HepG2 (cell line): Measurements from ENCODE around the gene BICDL1. TPM values are rescaled to one million over a fixed set of nuclear protein-coding genes. Genes with fewer than 3 reads are reported as not detected.

Source experiments
- ATAC-seq: fragments of 200-7000 bp; cut with Tn5 transposase; 3 replicates; pipeline ENCODE4 v1.9.1; 2020; ENCODE audit warnings: mild to moderate bottlenecking, moderate library complexity
- BruUV-seq: library from RNA; stranded (reverse); fragments of 400-500 nt; replicated peaks from 2 replicates; lab custom pipeline; 2021; lab: Mats Ljungman, UMichigan
- CTCF ChIA-PET: fragments of 300-600 bp; formaldehyde crosslinking; extraction: SDS; loops from one replicate; lab custom pipeline; 2021; ENCODE audit warnings: low total read pairs, inconsistent platforms, low intra/inter-chr PET ratio; lab: Yijun Ruan, JAX
- POLR2A ChIA-PET: fragments of 350-600 bp; sonication (Branson Sonifier 250); formaldehyde crosslinking; loops from one replicate; lab custom pipeline; 2020; ENCODE audit warnings: antibody characterized with exemption, inconsistent platforms; lab: Yijun Ruan, JAX
- DNase-seq: peaks from one replicate; pipeline ENCODE4 v3.0.0-alpha.2; 2015; ENCODE audit warnings: low spot score
- FAIRE-seq: peaks from 3 replicates; lab custom pipeline; 2011; peaks lifted over from hg19 to GRCh38; lab: Jason Lieb, UNC
- H2AFZ ChIP-seq: one replicate; pipeline ENCODE4 v1.6.1; 2011; ENCODE audit warnings: low read length, inconsistent platforms
- H3K27ac ChIP-seq: fragments of 300-600 bp; 3 replicates; pipeline ENCODE4 v1.8.0; 2011; ENCODE audit warnings: mixed run types, mild to moderate bottlenecking, mixed read lengths, low read length, inconsistent platforms; ENCODE audit not compliant: insufficient read depth; ENCODE audit errors: extremely low read length
- H3K27me3 ChIP-seq, 2 experiments: fragments of 200-600 bp in 1 of 2; 2 replicates in 1 of 2; 3 replicates in 1 of 2; pipeline versions ENCODE4 v1.6.0 to v1.8.0; 2011; ENCODE audit warnings: low read length in 2 of 2, mild to moderate bottlenecking in 2 of 2, moderate library complexity in 2 of 2, inconsistent platforms in 1 of 2; ENCODE audit not compliant: insufficient read depth in 2 of 2, control insufficient read depth in 1 of 2
- H3K36me3 ChIP-seq, 2 experiments: fragments of 200-600 bp in 1 of 2; replicated peaks in 1 of 2; 2 replicates in 1 of 2; 3 replicates in 1 of 2; pipeline versions ENCODE4 v1.5.1 to v1.8.0; 2011; ENCODE audit warnings: low read length in 2 of 2, inconsistent platforms in 1 of 2; ENCODE audit not compliant: insufficient read depth in 2 of 2, control insufficient read depth in 1 of 2
- H3K4me1 ChIP-seq: 2 replicates; pipeline ENCODE4 v1.5.1; 2012; ENCODE audit warnings: low read length, inconsistent platforms; ENCODE audit not compliant: insufficient read depth
- H3K4me2 ChIP-seq: 2 replicates; pipeline ENCODE4 v1.6.0; 2011; ENCODE audit warnings: low read depth, low read length, inconsistent platforms
- H3K4me3 ChIP-seq, 3 experiments: fragments of 200-600 bp in 1 of 3; sonication (generic), shearing (Covaris generic) in 1 of 3; replicated peaks in 1 of 3; 2 replicates each; pipeline ENCODE4 v1.5.1; 2011 to 2016; ENCODE audit warnings: low read length in 3 of 3, inconsistent platforms in 2 of 3, low read depth in 2 of 3, mild to moderate bottlenecking in 2 of 3, control low read depth in 1 of 3, mixed read lengths in 1 of 3; ENCODE audit not compliant: insufficient read depth in 1 of 3
- H3K79me2 ChIP-seq: one replicate; pipeline ENCODE4 v1.6.1; 2011; ENCODE audit warnings: low read length, inconsistent platforms; ENCODE audit not compliant: insufficient read depth
- H3K9ac ChIP-seq: 2 replicates; pipeline ENCODE4 v1.6.0; 2011; ENCODE audit warnings: mild to moderate bottlenecking, low read depth, low read length, inconsistent platforms; ENCODE audit not compliant: insufficient read depth
- H3K9me3 ChIP-seq: 2 replicates; pipeline ENCODE4 v1.5.1; 2012; ENCODE audit warnings: mild to moderate bottlenecking, low read length
- H4K20me1 ChIP-seq: 2 replicates; pipeline ENCODE4 v1.6.0; 2011; ENCODE audit warnings: inconsistent platforms, mild to moderate bottlenecking, low read length, moderate library complexity; ENCODE audit not compliant: insufficient read depth
- ZNF234 ChIP-seq: sonication (generic); formaldehyde crosslinking; conservative IDR thresholded peaks from 2 replicates; pipeline ENCODE4 v1.5.1; 2020; ENCODE audit warnings: mild to moderate bottlenecking, missing genetic modification reagents
- WGBS: methylation state at CpG from one replicate; pipeline ENCODE4 v1.1.6; 2017; ENCODE audit warnings: low lambda C conversion rate; 5-methylcytosine and 5-hydroxymethylcytosine counted together
- in situ Hi-C: cut with HindIII; loops from 2 replicates; pipeline ENCODE4 v1.10.0; 2017; ENCODE audit warnings: low pct_unique_long_range_greater_than_20kb; ENCODE audit not compliant: extremely low pct_ligation_motif_present
- intact Hi-C: fragments of 100-400 bp; cut with micrococcal nuclease; formaldehyde crosslinking; loops from one replicate; pipeline ENCODE4 v1.10.0; 2022; ENCODE audit not compliant: unreplicated experiment
- polyA plus RNA-seq, 8 experiments: library from polyadenylated mRNA; depleted of rRNA in 3 of 8; stranded (reverse) in 7 of 8; unstranded in 1 of 8; fragments of >200 nt; fragmentation: Illumina TruSeq in 4 of 8; extraction: Trizol in 4 of 8; gene quantifications; 2 replicates each; pipeline versions ENCODE4 v1.2.1 to v1.2.3, GENCODE V29; 2011 to 2016; ENCODE audit warnings: low read depth in 4 of 8, missing spikeins in 1 of 8, mixed read lengths in 1 of 8; ENCODE audit not compliant: insufficient read depth in 1 of 8
- total RNA-seq, 5 experiments: library from RNA; depleted of rRNA; stranded (reverse); fragments of >200 nt; fragmentation: Illumina TruSeq; extraction: Trizol; gene quantifications; 2 replicates each; pipeline ENCODE4 v1.2.3, GENCODE V29; 2016; ENCODE audit warnings: low read depth in 1 of 5
- TF ChIP-seq, protein P1 (sequence below): sonication (generic); formaldehyde crosslinking; IDR thresholded peaks from 2 replicates; pipeline ENCODE4 v1.5.1; 2020; ENCODE audit warnings: mild to moderate bottlenecking, missing genetic modification reagents, moderate library complexity

Gene BICDL1
- total and polyA plus RNA-seq, 2 of the 13 experiments (the other 11 are each of a cell fraction or from before 2014, with no cell fraction given) = 3.6 to 9.7 TPM

DNA sequence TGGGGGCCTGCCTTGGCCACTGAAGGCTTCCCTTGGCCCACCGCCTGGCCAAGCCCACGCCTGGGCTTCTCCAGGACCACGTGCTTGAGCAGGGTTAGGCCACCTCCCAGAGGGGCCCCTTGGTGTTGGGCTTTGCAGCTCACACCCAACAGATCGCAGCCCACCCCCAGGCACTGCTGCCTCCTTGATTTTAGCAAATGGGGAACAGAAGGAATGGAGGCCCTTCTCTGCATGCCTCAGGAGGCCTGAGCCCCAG lies 104.2 kb downstream of the BICDL1 start:
- H3K27ac ChIP-seq = peak overlapping the region; percentile 10
- no peak overlapping the region; a peak in 1 of 6 replicates for H3K4me3 ChIP-seq
- intact Hi-C loops = no loop called here
- peaks cover 8 to 18% of the 10 kb centered on the region in 2 experiments; a peak in 3 of 5 replicates for H3K36me3 ChIP-seq
- no CpG with 5 or more reads among the region's 4 CpGs for WGBS
- H3K4me1 ChIP-seq = peaks cover 17% of the 10 kb centered on the region
- no TSS peak for BruUV-seq
- ATAC-seq = peak; percentile 33; the same call in 2 of the 3 replicates
- no peaks in the 10 kb centered on the region for H3K27me3 ChIP-seq
- POLR2A ChIA-PET = no interaction called here
- H3K79me2 ChIP-seq = no peaks in the 10 kb centered on the region
- FAIRE-seq = no peak
- CTCF ChIA-PET = no interaction called here
- H2AFZ ChIP-seq = no peak overlapping the region
- no peak for TF ChIP-seq ZNF234 (CRISPR knock-in tag)
- TF ChIP-seq, protein P1, sequence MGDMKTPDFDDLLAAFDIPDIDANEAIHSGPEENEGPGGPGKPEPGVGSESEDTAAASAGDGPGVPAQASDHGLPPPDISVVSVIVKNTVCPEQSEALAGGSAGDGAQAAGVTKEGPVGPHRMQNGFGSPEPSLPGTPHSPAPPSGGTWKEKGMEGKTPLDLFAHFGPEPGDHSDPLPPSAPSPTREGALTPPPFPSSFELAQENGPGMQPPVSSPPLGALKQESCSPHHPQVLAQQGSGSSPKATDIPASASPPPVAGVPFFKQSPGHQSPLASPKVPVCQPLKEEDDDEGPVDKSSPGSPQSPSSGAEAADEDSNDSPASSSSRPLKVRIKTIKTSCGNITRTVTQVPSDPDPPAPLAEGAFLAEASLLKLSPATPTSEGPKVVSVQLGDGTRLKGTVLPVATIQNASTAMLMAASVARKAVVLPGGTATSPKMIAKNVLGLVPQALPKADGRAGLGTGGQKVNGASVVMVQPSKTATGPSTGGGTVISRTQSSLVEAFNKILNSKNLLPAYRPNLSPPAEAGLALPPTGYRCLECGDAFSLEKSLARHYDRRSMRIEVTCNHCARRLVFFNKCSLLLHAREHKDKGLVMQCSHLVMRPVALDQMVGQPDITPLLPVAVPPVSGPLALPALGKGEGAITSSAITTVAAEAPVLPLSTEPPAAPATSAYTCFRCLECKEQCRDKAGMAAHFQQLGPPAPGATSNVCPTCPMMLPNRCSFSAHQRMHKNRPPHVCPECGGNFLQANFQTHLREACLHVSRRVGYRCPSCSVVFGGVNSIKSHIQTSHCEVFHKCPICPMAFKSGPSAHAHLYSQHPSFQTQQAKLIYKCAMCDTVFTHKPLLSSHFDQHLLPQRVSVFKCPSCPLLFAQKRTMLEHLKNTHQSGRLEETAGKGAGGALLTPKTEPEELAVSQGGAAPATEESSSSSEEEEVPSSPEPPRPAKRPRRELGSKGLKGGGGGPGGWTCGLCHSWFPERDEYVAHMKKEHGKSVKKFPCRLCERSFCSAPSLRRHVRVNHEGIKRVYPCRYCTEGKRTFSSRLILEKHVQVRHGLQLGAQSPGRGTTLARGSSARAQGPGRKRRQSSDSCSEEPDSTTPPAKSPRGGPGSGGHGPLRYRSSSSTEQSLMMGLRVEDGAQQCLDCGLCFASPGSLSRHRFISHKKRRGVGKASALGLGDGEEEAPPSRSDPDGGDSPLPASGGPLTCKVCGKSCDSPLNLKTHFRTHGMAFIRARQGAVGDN (CRISPR knock-in tag) = 0 out of 2 replicates have a peak, but pooled peaks have one; percentile 28
- H3K9ac ChIP-seq = no peak overlapping the region
- no peak for DNase-seq
- peak overlapping the region; percentile 4; the same call in 1 of the 2 replicates for H3K4me2 ChIP-seq
- no peaks in the 10 kb centered on the region; the same call in 1 of the 2 replicates for H4K20me1 ChIP-seq
- in situ Hi-C loops = no loop called here
- H3K9me3 ChIP-seq = no peaks in the 10 kb centered on the region
